Measurements from ENCODE around the gene PPFIA2.
"Not testable (repeated sequence)": the region's sequence is repeated elsewhere in the genome, so short reads cannot be mapped to it uniquely, and the experiment has no call there.

Gene PPFIA2

GRCh38 chr12:81659310-81659709 lies 99.8 kb downstream of the PPFIA2 start:
- DNase-seq: not testable (repeated sequence)

DNA sequence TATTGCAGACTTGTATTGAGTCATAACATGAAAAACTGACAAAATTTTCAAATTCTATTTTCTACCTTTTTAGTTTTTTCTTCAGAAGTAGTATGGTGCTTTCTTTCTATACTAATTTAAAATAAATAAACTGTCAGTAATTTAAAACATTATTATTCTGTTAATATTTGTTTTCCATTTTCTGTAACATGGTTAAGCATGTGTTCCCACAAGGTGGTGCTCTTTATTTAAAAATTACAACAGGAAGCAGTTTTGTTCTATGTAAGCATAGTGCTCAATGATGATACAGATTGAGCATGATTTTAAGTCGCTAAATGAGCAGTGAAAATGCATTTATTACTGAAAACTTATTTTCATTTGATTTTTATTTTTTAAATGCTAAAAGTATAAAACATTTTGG lies 114.6 kb downstream of the PPFIA2 start:
- DNase-seq: no peak

GRCh38 chr12:81639196-81639595 lies 120.0 kb downstream of the PPFIA2 start:
- DNase-seq: no peak

GRCh38 chr12:81633127-81633526 lies 126.0 kb downstream of the PPFIA2 start:
- no peak for DNase-seq

DNA sequence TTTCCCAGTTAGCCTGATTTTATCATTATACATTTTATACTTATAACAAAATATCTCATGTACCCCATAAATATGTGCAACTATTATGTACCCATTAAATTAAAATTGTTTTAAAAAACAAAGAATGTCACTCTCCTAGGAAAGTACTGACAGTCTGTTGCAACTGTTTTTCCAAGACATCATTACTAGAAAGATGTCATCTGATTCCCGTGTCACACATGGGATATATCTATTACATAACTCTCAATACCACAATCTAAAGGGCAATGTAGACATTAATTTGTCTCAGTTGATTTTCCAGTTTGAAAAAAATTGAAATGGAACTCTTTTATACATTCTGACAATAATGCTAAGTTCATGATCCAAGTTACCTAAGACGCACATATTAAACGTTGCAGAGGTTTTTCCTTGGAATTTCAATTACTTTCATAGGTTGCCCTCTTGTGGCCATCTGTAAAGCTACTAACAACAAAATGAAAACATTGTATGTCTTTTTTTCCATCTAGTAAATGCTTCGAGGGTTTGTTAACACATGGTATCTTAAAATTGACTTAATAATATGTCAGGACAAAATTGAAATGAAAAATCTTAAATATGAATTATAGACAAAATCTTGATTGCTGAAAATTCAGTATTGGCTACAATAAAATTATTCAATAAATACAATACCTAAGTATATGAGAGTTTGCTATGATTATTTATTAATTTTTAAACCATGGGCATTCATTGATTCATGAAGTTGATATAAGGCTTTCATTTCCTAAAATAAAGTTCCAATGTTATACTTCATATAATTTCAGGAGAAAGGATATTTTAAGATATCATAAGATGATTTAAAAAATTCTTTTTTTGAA lies 131.6 kb downstream of the PPFIA2 start:
- DNase-seq: no peak

DNA sequence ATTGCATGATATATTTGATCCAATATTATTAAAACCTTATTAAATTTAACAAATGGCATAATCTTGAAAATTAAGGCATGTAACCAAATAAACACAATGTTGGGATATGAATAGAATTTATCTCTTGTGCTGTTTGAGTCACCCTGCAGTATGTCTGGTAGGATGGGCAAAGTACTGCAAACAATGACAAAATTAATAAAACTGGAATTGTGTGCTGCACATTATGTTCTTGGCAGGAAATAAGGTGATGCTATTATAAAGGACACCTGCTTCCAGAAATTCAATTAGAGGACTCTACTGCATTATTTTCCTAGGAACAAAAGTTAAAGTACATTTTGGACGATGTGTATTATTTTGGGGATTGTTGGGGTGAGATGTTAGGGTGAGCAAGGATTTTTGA lies 132.7 kb downstream of the PPFIA2 start:
- DNase-seq: no peak

- no peak for DNase-seq
Measured at GRCh38 chr12:81617915-81618314, 141.2 kb downstream of the PPFIA2 start.

DNA sequence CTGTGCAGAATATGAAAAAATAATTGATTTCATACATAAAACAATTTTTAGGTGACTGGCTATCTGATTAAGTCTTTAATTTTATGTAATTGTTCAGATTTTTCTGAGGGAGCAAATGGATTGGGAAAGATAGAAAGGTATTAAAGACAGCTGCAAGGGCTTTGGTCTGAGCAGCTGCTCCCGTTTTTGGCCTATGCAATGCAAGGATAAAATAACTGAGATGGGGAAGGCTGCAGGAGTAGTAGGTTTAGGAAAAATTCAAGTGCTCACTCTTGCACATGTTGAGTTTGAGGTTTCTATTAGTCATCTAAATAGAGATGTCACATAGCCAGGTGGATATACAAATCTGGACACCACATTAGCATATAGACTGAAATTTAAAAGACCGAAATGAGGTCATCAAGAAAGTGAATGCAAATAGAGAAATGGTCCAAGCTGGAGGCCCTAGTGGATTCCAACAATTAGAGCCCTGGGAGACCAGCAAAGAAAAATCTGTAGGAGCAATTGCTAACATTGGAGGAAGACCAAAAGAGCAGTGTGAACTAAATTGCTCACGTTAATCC lies 144.0 kb downstream of the PPFIA2 start:
- no peak for DNase-seq

- DNase-seq: no peak
Measured at GRCh38 chr12:81610955-81611889, 147.9 kb downstream of the PPFIA2 start.

DNA sequence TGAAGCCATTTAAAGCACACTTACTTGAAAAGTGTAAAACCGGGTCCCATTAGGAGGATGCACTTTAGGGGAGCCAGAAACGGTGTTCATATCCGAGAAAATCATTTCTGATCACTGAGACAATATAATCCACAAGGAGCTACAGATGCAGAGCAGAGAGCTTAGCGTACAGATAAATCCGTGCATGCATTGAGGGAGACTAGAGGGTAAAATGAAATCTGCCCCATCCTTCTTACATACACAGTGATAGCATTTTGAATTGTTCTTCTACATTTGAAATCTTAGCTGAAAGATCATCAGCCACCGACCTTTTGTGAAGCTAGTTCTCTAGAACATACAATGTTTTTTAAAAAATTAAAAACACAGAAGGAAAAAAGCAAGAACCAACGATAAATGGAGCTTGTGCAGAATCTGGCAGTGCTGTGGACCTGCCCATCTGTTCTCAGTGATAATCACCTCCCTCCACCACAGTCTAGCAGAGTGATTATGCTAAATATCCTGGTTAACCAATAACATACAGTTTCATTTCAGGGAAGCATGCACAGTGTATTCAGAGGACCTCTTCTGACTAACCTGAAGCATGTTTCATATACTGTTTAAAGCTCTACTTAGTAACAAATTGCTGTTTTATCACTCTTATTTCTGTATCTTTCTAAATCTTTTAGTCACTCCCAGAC lies 161.1 kb downstream of the PPFIA2 start:
- DNase-seq: no peak

GRCh38 chr12:81596558-81596957 lies 162.6 kb downstream of the PPFIA2 start:
- DNase-seq: no peak

GRCh38 chr12:81591256-81591655 lies 167.9 kb downstream of the PPFIA2 start:
- no peak for DNase-seq

DNA sequence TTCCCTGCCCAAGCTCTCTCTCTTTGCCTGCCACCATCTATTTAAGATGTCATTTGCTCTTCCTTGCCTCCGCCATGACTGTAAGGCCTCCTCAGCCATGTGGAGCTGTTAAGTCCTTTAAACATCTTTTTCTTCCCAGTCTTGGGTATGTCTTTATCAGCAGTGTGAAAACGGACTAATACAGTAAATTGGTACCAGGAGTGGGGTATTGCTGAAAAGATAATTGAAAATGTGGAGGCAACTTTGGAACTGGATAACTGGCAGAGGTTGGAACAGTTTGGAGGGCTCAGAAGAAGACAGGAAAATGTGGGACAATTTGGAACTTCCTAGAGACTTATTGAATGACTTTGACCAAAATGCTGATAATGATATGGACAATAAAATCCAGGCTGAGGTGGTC lies 168.4 kb downstream of the PPFIA2 start:
- DNase-seq: not testable (repeated sequence)

- DNase-seq: no peak
Measured at GRCh38 chr12:81588235-81589008, 170.7 kb downstream of the PPFIA2 start.

GRCh38 chr12:81585787-81586186 lies 173.4 kb downstream of the PPFIA2 start:
- no peak for DNase-seq

- no peak for DNase-seq
Measured at GRCh38 chr12:81573228-81573627, 185.9 kb downstream of the PPFIA2 start.

DNA sequence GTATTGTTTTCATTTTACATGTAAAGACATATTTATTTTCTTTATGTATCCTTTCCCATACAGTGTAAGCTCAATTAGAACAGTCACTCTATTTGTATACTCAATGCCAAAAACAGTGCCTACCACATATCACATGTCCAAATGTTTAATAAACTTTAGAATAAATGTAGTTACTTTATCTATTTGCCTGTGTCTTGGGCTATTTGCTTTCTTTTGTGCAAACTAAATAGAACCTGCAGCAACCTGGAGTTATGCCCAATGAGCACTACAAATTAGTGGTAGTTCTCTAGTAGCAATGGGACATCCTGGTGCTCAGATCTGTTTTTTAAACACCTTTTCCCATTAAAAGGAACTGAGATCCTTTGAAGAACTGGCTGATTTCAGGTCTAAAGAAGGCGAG lies 186.7 kb downstream of the PPFIA2 start:
- no peak for DNase-seq

- DNase-seq: no peak
Measured at GRCh38 chr12:81570234-81570633, 188.9 kb downstream of the PPFIA2 start.

GRCh38 chr12:81564237-81564636 lies 194.9 kb downstream of the PPFIA2 start:
- DNase-seq: no peak

GRCh38 chr12:81558031-81558430 lies 201.1 kb downstream of the PPFIA2 start:
- no peak for DNase-seq

- DNase-seq: no peak
Measured at GRCh38 chr12:81546811-81547210, 212.3 kb downstream of the PPFIA2 start.

DNA sequence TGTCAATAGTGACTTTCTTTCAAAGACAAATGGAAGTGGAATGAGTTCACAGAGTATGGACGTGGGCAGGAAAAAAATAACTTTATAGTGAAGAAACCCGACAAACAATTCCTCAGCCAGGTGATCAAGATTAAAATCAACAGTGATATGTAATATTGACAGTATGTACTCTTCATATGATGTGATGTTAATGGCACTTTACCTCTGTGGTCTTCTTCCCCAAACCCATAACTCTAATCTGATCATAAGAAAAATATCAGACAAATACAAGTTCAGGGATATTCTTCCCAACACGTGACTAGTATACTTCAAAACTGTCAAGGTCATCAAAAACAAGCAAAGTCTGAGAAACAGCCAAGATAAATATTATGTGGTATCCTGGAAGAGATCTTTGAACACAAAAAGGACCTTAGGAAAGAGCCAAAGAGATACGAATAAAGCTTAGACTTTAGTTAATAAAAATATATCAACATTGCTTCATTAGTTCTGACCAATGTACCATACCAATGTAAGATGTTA lies 215.5 kb downstream of the PPFIA2 start:
- no peak for DNase-seq

Measured in GDM1 (cell line).